Kasumi-1 (cell line): Measurements from ENCODE around the gene CDRT15.
"Not testable (repeated sequence)": the region's sequence is repeated elsewhere in the genome, so short reads cannot be mapped to it uniquely, and the experiment has no call there.

Experiments
- DNase-seq, 2 experiments: peaks; one replicate each; lab custom pipeline; 2025; lab: John Stamatoyannopoulos, UW

Gene CDRT15

DNA sequence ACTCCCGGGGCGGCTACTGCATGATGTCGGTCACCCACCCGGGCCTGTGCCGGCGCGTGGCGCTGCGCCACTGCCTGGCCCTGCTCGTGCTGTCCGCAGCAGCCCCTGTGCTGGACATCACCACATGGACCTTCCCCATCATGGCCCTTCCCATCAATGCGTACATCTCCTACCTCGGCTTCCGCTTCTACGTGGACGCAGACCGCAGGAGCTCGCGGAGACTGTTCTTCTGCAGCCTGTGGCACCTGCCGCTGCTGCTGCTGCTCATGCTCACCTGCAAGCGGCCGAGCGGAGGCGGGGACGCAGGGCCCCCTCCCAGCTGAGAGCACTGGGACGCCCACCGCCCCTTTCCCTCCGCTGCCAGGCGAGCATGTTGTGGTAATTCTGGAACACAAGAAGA, 29.8 kb downstream of the CDRT15 start:
- DNase-seq = no peak

DNA sequence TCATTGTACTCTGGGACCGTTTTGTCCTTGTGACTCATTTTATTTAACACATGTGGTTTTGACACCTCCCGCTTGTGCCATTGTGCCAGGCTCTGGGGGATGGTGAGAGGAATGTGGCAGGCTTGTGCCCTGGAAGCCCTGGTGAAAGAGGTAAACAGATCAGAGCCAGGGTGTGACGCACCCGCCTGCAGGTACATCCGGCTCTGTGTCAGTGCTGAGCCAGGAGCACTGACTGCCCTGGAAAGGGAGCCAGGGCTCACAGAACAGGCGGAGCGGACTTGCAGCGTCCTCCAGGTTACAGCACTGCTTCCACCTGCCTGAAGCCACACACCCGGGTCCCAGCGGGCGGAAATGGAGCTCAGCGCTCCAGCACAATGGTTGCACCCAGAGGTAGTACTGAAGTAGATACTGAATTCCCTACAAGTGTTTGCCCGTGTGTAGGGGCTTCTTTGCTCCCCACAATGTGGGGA, 30.6 kb downstream of the CDRT15 start:
- DNase-seq = no peak

DNA sequence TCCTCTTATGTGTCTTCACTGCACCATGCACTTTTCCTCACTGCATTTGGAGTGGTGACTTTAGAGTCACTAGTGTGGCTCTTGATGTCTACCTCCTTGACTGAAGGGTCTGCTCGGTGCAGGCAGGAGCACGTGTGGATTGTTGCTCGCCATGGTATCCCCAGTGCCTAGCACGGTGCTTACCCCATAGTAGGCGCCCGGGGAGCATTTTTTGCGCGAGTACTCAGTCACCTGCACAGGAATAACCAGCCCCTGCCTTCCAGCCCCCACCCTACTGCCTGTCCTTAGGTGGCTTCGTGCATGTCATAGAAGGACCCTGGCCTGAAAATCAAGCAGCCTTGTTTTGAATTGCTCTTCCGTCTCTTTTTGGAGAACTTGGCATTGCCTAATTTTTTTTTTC, 31.3 kb downstream of the CDRT15 start:
- DNase-seq = no peak

DNA sequence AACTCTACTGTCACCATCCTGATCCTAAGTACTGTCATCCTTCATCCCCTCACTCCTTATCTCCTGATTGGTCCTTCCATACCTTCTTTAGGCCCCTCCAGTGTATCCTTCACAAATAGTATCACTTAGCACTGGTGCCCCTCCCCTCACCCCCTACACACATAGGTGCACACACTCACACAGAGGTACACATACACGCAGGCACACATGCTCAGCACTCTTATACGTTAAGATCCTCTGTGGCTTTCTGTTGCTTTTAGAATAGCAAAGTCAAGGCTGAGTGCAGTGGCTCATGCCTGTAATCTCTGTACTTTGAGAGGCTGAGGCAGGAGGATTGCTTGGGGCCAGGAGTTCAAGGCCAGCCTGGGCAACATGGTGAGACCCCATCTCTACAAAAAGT, 32.1 kb downstream of the CDRT15 start:
- no peak for DNase-seq

DNA sequence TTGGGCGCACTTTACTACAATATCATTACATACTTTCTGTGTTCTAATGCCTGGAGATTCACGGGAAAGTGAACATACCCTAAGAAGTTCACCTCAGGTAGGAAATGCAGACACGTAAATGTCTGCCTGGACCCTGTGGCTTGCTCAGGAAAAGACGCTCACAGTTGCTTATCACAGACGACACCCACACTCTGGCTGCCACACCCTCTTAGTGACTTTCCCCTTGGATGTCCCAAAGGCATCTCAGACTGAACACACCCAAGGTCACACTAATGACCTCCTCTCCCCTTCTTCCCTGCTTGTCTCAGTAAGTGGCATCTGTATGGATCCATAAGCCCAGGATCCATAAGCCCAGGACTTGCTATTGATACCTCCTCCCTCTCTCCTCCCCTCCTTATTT, 32.6 kb downstream of the CDRT15 start:
- DNase-seq = no peak

- DNase-seq = peak in 1 of 2 experiments; percentile 1
Observed at GRCh38 chr17:14203388-14203787, 33.3 kb downstream of the CDRT15 start.

GRCh38 chr17:14202388-14203166, 34.1 kb downstream of the CDRT15 start:
- DNase-seq = no peak

GRCh38 chr17:14201988-14202380, 34.7 kb downstream of the CDRT15 start:
- no peak for DNase-seq

- no peak for DNase-seq
Observed at GRCh38 chr17:14201021-14201987, 35.4 kb downstream of the CDRT15 start.

DNA sequence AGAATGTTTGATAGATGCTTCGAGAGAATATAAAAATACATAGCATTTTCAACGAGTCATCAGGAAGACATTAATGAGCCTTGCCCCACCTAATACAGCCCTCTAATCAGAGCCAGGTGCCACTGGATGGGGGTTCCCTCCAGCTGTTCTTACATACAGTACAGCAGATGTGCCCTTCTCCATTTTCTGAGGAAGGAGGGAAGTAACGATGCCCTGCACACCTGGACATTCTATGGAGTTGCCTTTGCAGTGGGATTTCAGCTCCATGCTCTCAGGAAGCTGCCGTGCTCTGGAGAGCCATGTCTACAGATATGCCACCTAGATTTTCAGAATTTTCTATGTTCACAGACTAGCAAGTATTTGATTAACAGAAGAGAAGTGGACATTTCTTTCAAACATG, 36.3 kb downstream of the CDRT15 start:
- DNase-seq = no peak

DNA sequence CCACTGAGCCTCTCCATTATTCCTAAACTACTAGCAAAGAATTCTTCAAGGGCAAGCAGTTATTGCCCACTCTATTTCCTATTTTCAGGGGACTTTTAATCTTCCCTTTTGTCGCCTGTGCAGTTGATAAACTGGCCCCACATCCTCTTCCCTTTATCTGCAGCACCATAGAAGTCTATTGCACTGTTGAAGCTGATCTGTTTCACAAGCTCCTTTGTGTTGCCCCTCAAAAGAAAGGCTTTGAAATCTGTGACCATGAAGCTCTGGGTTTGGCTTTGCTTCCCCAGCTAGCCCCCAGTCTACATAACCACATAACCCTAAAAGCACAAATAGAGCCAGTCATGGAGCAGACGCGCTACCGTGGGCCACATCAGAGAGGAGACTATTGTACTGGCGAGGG, 37.1 kb downstream of the CDRT15 start:
- DNase-seq = no peak

- DNase-seq = no peak
Observed at GRCh38 chr17:14198575-14198974, 38.1 kb downstream of the CDRT15 start.

DNA sequence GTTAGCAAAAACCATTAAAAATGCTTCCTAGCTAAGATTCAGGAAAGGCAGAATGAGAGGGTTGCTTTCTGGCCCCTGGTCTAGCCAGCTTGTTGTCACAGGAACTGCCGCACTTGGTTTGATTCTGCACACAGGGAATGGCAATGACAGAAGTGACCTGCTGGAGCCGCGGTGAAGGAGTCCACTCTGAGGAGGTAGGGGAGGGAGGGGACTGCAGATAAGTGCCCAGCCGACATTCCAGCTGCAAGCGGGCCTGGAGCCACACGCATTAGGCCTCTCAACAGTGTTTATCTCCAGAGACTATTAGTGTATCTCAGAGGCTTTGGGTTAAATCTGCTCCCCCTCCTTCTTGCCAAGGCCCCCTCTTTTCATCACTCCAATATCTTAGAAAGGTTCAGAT, 38.6 kb downstream of the CDRT15 start:
- no peak for DNase-seq

- no peak for DNase-seq
Observed at GRCh38 chr17:14197586-14197985, 39.1 kb downstream of the CDRT15 start.

DNA sequence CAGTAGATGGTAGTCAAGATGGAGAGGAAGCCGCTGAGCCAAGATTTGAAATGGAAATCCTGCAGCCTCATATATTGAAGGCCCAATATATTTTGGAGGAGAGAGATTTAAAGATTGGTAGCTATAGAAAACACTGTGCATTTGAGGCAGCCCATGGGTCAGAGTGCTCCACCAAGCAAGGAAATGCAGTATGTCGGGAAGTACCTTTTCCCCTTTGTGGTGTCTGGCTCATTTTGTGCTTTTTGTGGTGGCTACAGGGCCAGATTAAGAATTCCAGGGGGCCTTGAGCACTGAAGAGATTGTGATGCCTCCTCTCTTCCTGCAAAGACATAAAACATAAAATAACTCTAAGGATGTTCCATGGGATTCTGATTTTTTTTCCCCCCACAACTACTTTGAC, 39.6 kb downstream of the CDRT15 start:
- DNase-seq = no peak

DNA sequence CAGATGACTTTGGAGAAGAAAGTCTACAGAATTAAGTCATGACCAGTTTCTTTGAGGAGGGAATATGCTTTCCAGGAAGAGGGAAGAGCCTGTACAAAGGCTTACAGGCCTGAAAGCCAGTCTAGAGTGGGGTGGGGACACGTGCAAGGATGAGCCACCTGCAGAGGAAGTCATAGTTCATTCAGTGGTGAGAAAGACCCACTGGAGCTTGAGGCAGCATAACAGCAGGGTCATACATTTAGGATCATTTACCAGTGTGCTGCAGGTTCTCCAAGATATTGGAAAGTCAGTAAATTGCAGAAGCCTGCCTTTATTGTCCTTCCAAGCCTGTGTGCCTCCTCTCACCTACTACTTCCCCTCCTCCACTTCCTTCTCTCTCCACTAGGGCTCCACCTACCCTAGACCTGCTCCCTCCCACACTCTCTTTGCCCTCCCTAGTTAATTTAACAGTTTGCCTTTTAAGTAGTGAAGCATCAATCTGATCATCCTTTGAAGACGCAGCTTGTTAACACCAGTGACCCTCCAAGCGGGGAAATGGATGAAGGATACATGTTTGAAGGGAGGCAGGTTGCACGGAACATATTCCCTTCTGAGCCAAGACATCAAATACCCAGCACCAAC, 40.2 kb downstream of the CDRT15 start:
- DNase-seq = no peak

GRCh38 chr17:14192636-14193344, 43.9 kb downstream of the CDRT15 start:
- not testable (repeated sequence) for DNase-seq

GRCh38 chr17:14192039-14192438, 44.6 kb downstream of the CDRT15 start:
- DNase-seq = not testable (repeated sequence)

GRCh38 chr17:14191469-14191868, 45.2 kb downstream of the CDRT15 start:
- not testable (repeated sequence) for DNase-seq

DNA sequence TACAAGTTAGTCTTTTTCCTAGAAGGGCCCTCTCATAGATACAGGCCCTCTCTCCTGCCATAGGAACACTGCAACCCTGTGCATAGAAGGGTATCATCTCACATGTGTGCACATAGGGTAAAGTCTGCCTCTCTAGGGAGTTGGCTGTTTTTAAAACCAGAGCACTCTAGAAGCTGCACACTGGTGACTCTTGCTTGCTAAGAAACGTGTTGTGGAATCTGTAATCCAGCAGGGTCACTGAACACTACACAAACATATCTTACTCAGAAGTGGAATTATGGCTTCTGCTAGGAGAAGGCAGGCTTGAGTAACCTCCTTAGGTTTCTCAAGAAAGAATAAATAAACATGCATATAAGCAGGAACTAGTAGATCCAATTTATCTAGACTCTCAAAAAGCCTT, 45.9 kb downstream of the CDRT15 start:
- not testable (repeated sequence) for DNase-seq

- not testable (repeated sequence) for DNase-seq
Observed at GRCh38 chr17:14186443-14186842, 50.2 kb downstream of the CDRT15 start.
